ENCODE results near the gene ASB2.

Gene ASB2

GRCh38 chr14:93884950-93885349, 91.4 kb downstream of the ASB2 start:
- TF ChIP-seq CTCF (IDR thresholded peaks at IDR 0.05; ENCODE audit: control insufficient read depth, extremely low read depth, insufficient read depth): no peak
- no peak for DNase-seq (ENCODE audit: low read depth)
- H3K4me3 ChIP-seq (ENCODE audit: low read depth, low read length): no peak overlapping the region

Measured in LNCaP clone FGC (cell line).